Gastroesophageal sphincter (tissue), 4 donors: ENCODE measurements around the gene MAGEA4. TPM values are rescaled to one million over a fixed set of nuclear protein-coding genes. Genes with fewer than 3 reads are reported as not detected.

Source experiments
- ATAC-seq: fragments of 150-250 bp; one replicate; pipeline ENCODE4 v1.9.1; 2016; ENCODE audit warnings: mild to moderate bottlenecking, moderate library complexity
- H3K27ac ChIP-seq, 4 donors: fragments of 200-600 bp; sonication (generic) in 3 of 4; 1 replicate in 3 of 4; 2 replicates in 1 of 4; pipeline ENCODE4 v1.5.1; 2016 to 2019
- H3K27me3 ChIP-seq: fragments of 200-600 bp; sonication (generic); one replicate; pipeline ENCODE4 v1.5.1; 2019
- H3K36me3 ChIP-seq, 2 donors: fragments of 200-600 bp; sonication (generic); one replicate each; pipeline ENCODE4 v1.5.1; 2019; ENCODE audit warnings: control low read depth in 1 of 2
- H3K4me1 ChIP-seq, 3 donors: fragments of 200-600 bp; sonication (generic); 1 replicate in 2 of 3; 2 replicates in 1 of 3; pipeline ENCODE4 v1.5.1; 2016 to 2019; ENCODE audit warnings: control low read depth in 2 of 3
- H3K4me3 ChIP-seq, 2 donors: fragments of 200-600 bp; sonication (generic); one replicate each; pipeline ENCODE4 v1.5.1; 2019; ENCODE audit warnings: mild to moderate bottlenecking in 1 of 2, moderate library complexity in 1 of 2
- H3K9me3 ChIP-seq, 3 donors: fragments of 200-600 bp; sonication (generic); one replicate each; pipeline ENCODE4 v1.5.1; 2017 to 2019; ENCODE audit warnings: control low read depth in 2 of 3
- CTCF ChIP-seq, 4 experiments: fragments of 200-600 bp in 2 of 4; fragments of 450-650 bp in 2 of 4; sonication (generic) in 1 of 4; IDR thresholded peaks; one replicate each; pipeline ENCODE4 v1.5.1; 2017 to 2019; ENCODE audit warnings: antibody characterized with exemption in 4 of 4, mild to moderate bottlenecking in 2 of 4, moderate library complexity in 2 of 4
- EP300 ChIP-seq: sonication (generic); formaldehyde crosslinking; IDR thresholded peaks from one replicate; pipeline ENCODE4 v1.6.1; 2017; ENCODE audit warnings: antibody characterized with exemption, mild to moderate bottlenecking
- POLR2A ChIP-seq, 2 donors: fragments of 450-650 bp; IDR thresholded peaks; one replicate each; pipeline ENCODE4 v1.6.1; 2017; ENCODE audit warnings: antibody characterized with exemption in 2 of 2, mild to moderate bottlenecking in 2 of 2, moderate library complexity in 1 of 2
- POLR2AphosphoS5 ChIP-seq: sonication (generic); formaldehyde crosslinking; IDR thresholded peaks from one replicate; pipeline ENCODE4 v1.6.1; 2017; ENCODE audit warnings: antibody characterized with exemption
- WGBS, 2 donors: methylation state at CpG; one replicate each; pipeline ENCODE4 v1.1.5; 2018; ENCODE audit warnings: low coverage in 1 of 2; 5-methylcytosine and 5-hydroxymethylcytosine counted together
- total RNA-seq, 4 donors: library from RNA; depleted of rRNA; stranded (reverse); fragments of >200 nt; gene quantifications; one replicate each; pipeline ENCODE4 v1.1.0, GENCODE V29; 2016

Gene MAGEA4
- total RNA-seq, 4 donors from 2014 or later = not detected

- H3K9me3 ChIP-seq = no peaks in the 10 kb centered on the region
- no CpG with 5 or more reads among the region's 6 CpGs for WGBS, 2 donors
- ATAC-seq = no peak
- H3K27ac ChIP-seq = no peak overlapping the region
- no peaks in the 10 kb centered on the region for H3K4me1 ChIP-seq
- H3K4me3 ChIP-seq = no peak overlapping the region
- H3K27me3 ChIP-seq = no peaks in the 10 kb centered on the region
- no peaks in the 10 kb centered on the region for H3K36me3 ChIP-seq
- no peak for TF ChIP-seq EP300
- TF ChIP-seq POLR2A (IDR thresholded peaks at IDR 0.05) = no peak
- TF ChIP-seq POLR2AphosphoS5 = no peak
- no peak for TF ChIP-seq CTCF (IDR thresholded peaks at IDR 0.05)
Measured at GRCh38 chrX:151920530-151920929, 7.8 kb downstream of the MAGEA4 start.

GRCh38 chrX:151921292-151921691 is 8.6 kb downstream of the MAGEA4 start:
- no peak for TF ChIP-seq POLR2A (IDR thresholded peaks at IDR 0.05)
- no peak for TF ChIP-seq CTCF (IDR thresholded peaks at IDR 0.05)
- no peak for TF ChIP-seq EP300
- TF ChIP-seq POLR2AphosphoS5 = no peak
- no peak for ATAC-seq
- no peaks in the 10 kb centered on the region for H3K4me1 ChIP-seq
- no peak overlapping the region for H3K4me3 ChIP-seq
- no CpG with 5 or more reads among the region's 10 CpGs for WGBS, 2 donors
- H3K36me3 ChIP-seq = no peaks in the 10 kb centered on the region
- H3K27me3 ChIP-seq = no peaks in the 10 kb centered on the region
- H3K27ac ChIP-seq = no peak overlapping the region
- H3K9me3 ChIP-seq = no peaks in the 10 kb centered on the region

- 80% methylated on average over 1 of the region's 5 CpGs; no CpG with 5 or more reads in 1 of the 2 donors for WGBS, 2 donors
- ATAC-seq = no peak
Measured at GRCh38 chrX:151921866-151922265, 9.2 kb downstream of the MAGEA4 start.

GRCh38 chrX:151922692-151923091 is 10.0 kb downstream of the MAGEA4 start:
- no peaks in the 10 kb centered on the region for H3K4me1 ChIP-seq
- no peaks in the 10 kb centered on the region for H3K27me3 ChIP-seq
- no peak for TF ChIP-seq POLR2AphosphoS5
- H3K27ac ChIP-seq = no peak overlapping the region
- H3K9me3 ChIP-seq = no peaks in the 10 kb centered on the region
- no peak overlapping the region for H3K4me3 ChIP-seq
- H3K36me3 ChIP-seq = no peaks in the 10 kb centered on the region
- ATAC-seq = no peak
- 100% methylated on average over 2 of the region's 5 CpGs; no CpG with 5 or more reads in 1 of the 2 donors for WGBS, 2 donors

More at GRCh38 chrX:151921866-151922265, 9.2 kb downstream of the MAGEA4 start:
- Histone ChIP-seq H3K4me1 (no peaks in the 10 kb centered on the region), H3K9me3 (no peaks in the 10 kb centered on the region), H3K36me3 (no peaks in the 10 kb centered on the region), H3K27me3 (no peaks in the 10 kb centered on the region), H3K27ac (no peak overlapping the region), H3K4me3 (no peak overlapping the region)
- TF ChIP-seq CTCF (IDR thresholded peaks at IDR 0.05) (no peak), POLR2A (IDR thresholded peaks at IDR 0.05) (no peak), EP300 (no peak), POLR2AphosphoS5 (no peak)

- no peak overlapping the region for H3K4me3 ChIP-seq
- no peaks in the 10 kb centered on the region for H3K36me3 ChIP-seq
- ATAC-seq = no peak
- H3K9me3 ChIP-seq = no peaks in the 10 kb centered on the region
- no peak overlapping the region for H3K27ac ChIP-seq
- 96 to 100% methylated on average over 1 to 5 of the region's 6 CpGs for WGBS, 2 donors
- TF ChIP-seq POLR2A (IDR thresholded peaks at IDR 0.05) (no peak), CTCF (IDR thresholded peaks at IDR 0.05) (no peak), POLR2AphosphoS5 (no peak), EP300 (no peak)
- no peaks in the 10 kb centered on the region for H3K27me3 ChIP-seq
- H3K4me1 ChIP-seq = no peaks in the 10 kb centered on the region
Measured at GRCh38 chrX:151923648-151924047, 11.0 kb downstream of the MAGEA4 start.
